Stimulated activated effector memory CD8-positive, alpha-beta T cell treated with anti-CD3 and anti-CD28 coated beads, Interleukin-12 subunit alpha, Interleukin-12 subunit beta, amount 100 ng/mL, for 72 hours (primary cell): ENCODE measurements around the gene KDELR3.

Experiments used
- ATAC-seq: fragments of 150-1000 bp; cut with Tn5 transposase; 2 replicates; pipeline ENCODE4 v1.10.0; 2021
- DNase-seq, 2 donors: peaks; one replicate each; pipeline ENCODE4 v3.0.0; 2021 to 2022; ENCODE audit warnings: low spot score in 2 of 2
- H3K27ac Mint-ChIP-seq: one replicate; pipeline ENCODE4 v1.8.0; 2022; ENCODE audit warnings: mild to moderate bottlenecking, mixed read lengths
- H3K36me3 Mint-ChIP-seq: one replicate; pipeline ENCODE4 v1.8.0; 2022; ENCODE audit warnings: mild to moderate bottlenecking, mixed read lengths
- H3K4me1 Mint-ChIP-seq: one replicate; pipeline ENCODE4 v1.8.0; 2022; ENCODE audit warnings: mixed read lengths
- H3K4me3 Mint-ChIP-seq: one replicate; pipeline ENCODE4 v1.8.0; 2022; ENCODE audit warnings: mild to moderate bottlenecking, mixed read lengths
- H3K9me3 Mint-ChIP-seq: one replicate; pipeline ENCODE4 v1.8.0; 2022; ENCODE audit warnings: mixed read lengths

KDELR3 gene

GRCh38 chr22:38450234-38450797 lies 17.6 kb upstream of the KDELR3 start:
- Mint-ChIP-seq H3K9me3 (no peaks in the 10 kb centered on the region), H3K27ac (no peak overlapping the region), H3K4me1 (peaks cover 7% of the 10 kb centered on the region), H3K36me3 (no peaks in the 10 kb centered on the region), H3K4me3 (no peak overlapping the region)
- DNase-seq: no peak
- no peak for ATAC-seq

- no peak for ATAC-seq
- H3K9me3 Mint-ChIP-seq: no peaks in the 10 kb centered on the region
- H3K27ac Mint-ChIP-seq: no peak overlapping the region
- peaks cover 10% of the 10 kb centered on the region for H3K4me1 Mint-ChIP-seq
- H3K36me3 Mint-ChIP-seq: no peaks in the 10 kb centered on the region
- no peak for DNase-seq
- no peak overlapping the region for H3K4me3 Mint-ChIP-seq
These were observed 16.5 kb upstream of the KDELR3 start for GRCh38 chr22:38451404-38451803.

GRCh38 chr22:38451864-38452263 lies 16.0 kb upstream of the KDELR3 start:
- no peak overlapping the region for H3K4me3 Mint-ChIP-seq
- no peak overlapping the region for H3K27ac Mint-ChIP-seq
- H3K36me3 Mint-ChIP-seq: no peaks in the 10 kb centered on the region
- DNase-seq: no peak
- no peak for ATAC-seq
- no peaks in the 10 kb centered on the region for H3K9me3 Mint-ChIP-seq
- H3K4me1 Mint-ChIP-seq: peaks cover 15% of the 10 kb centered on the region

GRCh38 chr22:38452373-38453065 lies 15.4 kb upstream of the KDELR3 start:
- ATAC-seq: no peak
- Mint-ChIP-seq H3K4me1 (peaks cover 19% of the 10 kb centered on the region), H3K36me3 (no peaks in the 10 kb centered on the region), H3K27ac (no peak overlapping the region), H3K4me3 (no peak overlapping the region), H3K9me3 (no peaks in the 10 kb centered on the region)
- DNase-seq: no peak

GRCh38 chr22:38453066-38453672 lies 14.7 kb upstream of the KDELR3 start:
- Mint-ChIP-seq H3K4me3 (no peak overlapping the region), H3K4me1 (peaks cover 19% of the 10 kb centered on the region), H3K9me3 (no peaks in the 10 kb centered on the region), H3K36me3 (no peaks in the 10 kb centered on the region), H3K27ac (no peak overlapping the region)
- no peak for ATAC-seq
- DNase-seq: no peak

- ATAC-seq: no peak
- Mint-ChIP-seq H3K36me3 (no peaks in the 10 kb centered on the region), H3K27ac (no peak overlapping the region)
These were observed 13.9 kb upstream of the KDELR3 start for GRCh38 chr22:38453996-38454352.

GRCh38 chr22:38454353-38455075 lies 13.4 kb upstream of the KDELR3 start:
- DNase-seq (no peak), ATAC-seq (peak; percentile 34)
- H3K9me3 Mint-ChIP-seq: no peaks in the 10 kb centered on the region
- peaks cover 19% of the 10 kb centered on the region for H3K4me1 Mint-ChIP-seq
- H3K36me3 Mint-ChIP-seq: no peaks in the 10 kb centered on the region
- no peak overlapping the region for H3K27ac Mint-ChIP-seq
- H3K4me3 Mint-ChIP-seq: peak overlapping the region; percentile 55

More at GRCh38 chr22:38453996-38454352, 13.9 kb upstream of the KDELR3 start:
- H3K9me3 Mint-ChIP-seq: no peaks in the 10 kb centered on the region
- DNase-seq: no peak
- peak overlapping the region; percentile 55 for H3K4me3 Mint-ChIP-seq
- H3K4me1 Mint-ChIP-seq: peaks cover 19% of the 10 kb centered on the region

- no peaks in the 10 kb centered on the region for H3K9me3 Mint-ChIP-seq
- ATAC-seq (no peak), DNase-seq (no peak)
- no peak within 1 kb of the TSS for H3K27ac Mint-ChIP-seq
- peak within 1 kb of the TSS; percentile 60 for H3K4me3 Mint-ChIP-seq
- H3K4me1 Mint-ChIP-seq: peaks cover 19% of the 10 kb centered on the region
- no peaks in the 10 kb centered on the region for H3K36me3 Mint-ChIP-seq
These were observed 12.8 kb upstream of the KDELR3 start, which contains the start of gene KCNJ4 for GRCh38 chr22:38455076-38455529. Gene KCNJ4 (minus strand): TSS chr22:38455199. CDS start chr22:38428132, 27,067 bp downstream.

- DNase-seq (no peak), ATAC-seq (no peak)
- no peaks in the 10 kb centered on the region for H3K36me3 Mint-ChIP-seq
- H3K4me3 Mint-ChIP-seq: peak overlapping the region; percentile 60
- H3K27ac Mint-ChIP-seq: no peak overlapping the region
- H3K9me3 Mint-ChIP-seq: no peaks in the 10 kb centered on the region
- H3K4me1 Mint-ChIP-seq: peaks cover 24% of the 10 kb centered on the region
These were observed 12.2 kb upstream of the KDELR3 start for GRCh38 chr22:38455530-38456271.

GRCh38 chr22:38456272-38456835 lies 11.5 kb upstream of the KDELR3 start:
- Mint-ChIP-seq H3K36me3 (no peaks in the 10 kb centered on the region), H3K27ac (no peak overlapping the region), H3K9me3 (no peaks in the 10 kb centered on the region), H3K4me1 (peaks cover 30% of the 10 kb centered on the region), H3K4me3 (peak overlapping the region; percentile 60)
- no peak for DNase-seq
- ATAC-seq: no peak

- H3K36me3 Mint-ChIP-seq: no peaks in the 10 kb centered on the region
- peaks cover 35% of the 10 kb centered on the region for H3K4me1 Mint-ChIP-seq
- H3K4me3 Mint-ChIP-seq: peak overlapping the region; percentile 60
- DNase-seq (no peak), ATAC-seq (no peak)
- no peak overlapping the region for H3K27ac Mint-ChIP-seq
- H3K9me3 Mint-ChIP-seq: no peaks in the 10 kb centered on the region
These were observed 10.8 kb upstream of the KDELR3 start for GRCh38 chr22:38456841-38457699.

- Mint-ChIP-seq H3K27ac (no peak overlapping the region), H3K4me1 (peaks cover 27% of the 10 kb centered on the region), H3K9me3 (no peaks in the 10 kb centered on the region), H3K36me3 (no peaks in the 10 kb centered on the region), H3K4me3 (no peak overlapping the region)
- ATAC-seq (no peak), DNase-seq (no peak)
These were observed 7.5 kb upstream of the KDELR3 start for GRCh38 chr22:38460426-38460840.

- ATAC-seq (peak; percentile 29), DNase-seq (no peak)
- Mint-ChIP-seq H3K4me1 (peaks cover 27% of the 10 kb centered on the region), H3K4me3 (peak overlapping the region; percentile 15), H3K27ac (no peak overlapping the region), H3K36me3 (no peaks in the 10 kb centered on the region), H3K9me3 (no peaks in the 10 kb centered on the region)
These were observed 6.9 kb upstream of the KDELR3 start for GRCh38 chr22:38461057-38461413.
